Suprapubic skin (tissue), 4 donors: ENCODE measurements around the gene SUGP1. TPM values are rescaled to one million over a fixed set of nuclear protein-coding genes. Genes with fewer than 3 reads are reported as not detected.

Experiments used
- DNase-seq, 2 donors: peaks; one replicate each; pipeline ENCODE4 v3.0.0-alpha.2; 2019; ENCODE audit warnings: low spot score in 2 of 2
- H3K27ac ChIP-seq: fragments of 200-600 bp; sonication (generic); one replicate; pipeline ENCODE4 v1.5.1; 2019
- H3K27me3 ChIP-seq: fragments of 200-600 bp; sonication (generic); one replicate; pipeline ENCODE4 v1.5.1; 2019
- H3K36me3 ChIP-seq: fragments of 200-600 bp; sonication (generic); one replicate; pipeline ENCODE4 v1.5.1; 2019
- H3K4me1 ChIP-seq: fragments of 200-600 bp; sonication (generic); one replicate; pipeline ENCODE4 v1.5.1; 2019
- H3K4me3 ChIP-seq: fragments of 200-600 bp; sonication (generic); one replicate; pipeline ENCODE4 v1.5.1; 2019; ENCODE audit warnings: mild to moderate bottlenecking
- H3K9me3 ChIP-seq: fragments of 200-600 bp; sonication (generic); one replicate; pipeline ENCODE4 v1.5.1; 2019
- EP300 ChIP-seq: sonication (generic); formaldehyde crosslinking; IDR thresholded peaks from one replicate; pipeline ENCODE4 v1.6.1; 2017; ENCODE audit warnings: antibody characterized with exemption
- POLR2A ChIP-seq, 2 donors: fragments of 450-650 bp; IDR thresholded peaks; one replicate each; pipeline ENCODE4 v1.6.1; 2017; ENCODE audit warnings: antibody characterized with exemption in 2 of 2, mild to moderate bottlenecking in 2 of 2, moderate library complexity in 2 of 2
- POLR2AphosphoS5 ChIP-seq, 3 donors: sonication (generic); formaldehyde crosslinking; IDR thresholded peaks; one replicate each; pipeline ENCODE4 v1.6.1; 2017; ENCODE audit warnings: antibody characterized with exemption in 3 of 3
- WGBS: methylation state at CpG from one replicate; pipeline ENCODE4 v1.1.5; 2018; 5-methylcytosine and 5-hydroxymethylcytosine counted together
- total RNA-seq, 4 donors: library from RNA; depleted of rRNA; stranded (reverse); fragments of >200 nt; gene quantifications; one replicate each; pipeline ENCODE4 v1.1.0, GENCODE V29; 2016
- TF ChIP-seq, protein P1 (sequence below), 2 donors: fragments of 200-600 bp in 1 of 2; fragments of 450-650 bp in 1 of 2; sonication (generic) in 1 of 2; IDR thresholded peaks; one replicate each; pipeline ENCODE4 v1.5.1; 2016 to 2019; ENCODE audit warnings: antibody characterized with exemption in 2 of 2, mild to moderate bottlenecking in 1 of 2, moderate library complexity in 1 of 2

The SUGP1 gene
- total RNA-seq, 4 donors from 2014 or later, result 23.1 to 64.8 (median 31.3) TPM

DNA sequence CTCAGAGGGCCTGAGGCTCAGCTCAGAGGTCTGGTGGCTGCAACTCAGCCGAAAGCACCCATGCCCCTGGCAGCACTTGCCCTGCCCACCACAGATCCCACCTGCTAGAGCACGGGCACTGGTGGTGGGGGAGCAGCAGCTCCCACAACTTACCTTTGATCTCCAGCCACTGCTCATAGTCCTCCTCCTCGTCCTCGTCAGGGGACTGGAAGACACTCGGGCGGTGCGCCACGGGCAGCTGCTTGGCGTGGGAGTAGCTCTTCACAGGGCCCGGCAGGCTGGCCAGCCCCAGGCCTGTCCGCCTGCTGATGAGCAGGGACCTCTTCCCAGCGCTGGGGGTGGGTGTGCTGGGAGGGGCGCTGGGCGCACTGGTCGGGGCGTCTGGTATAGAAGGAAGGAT, 14.6 kb downstream of the SUGP1 start:
- Histone ChIP-seq H3K27me3 (no peaks in the 10 kb centered on the region), H3K27ac (no peak overlapping the region), H3K36me3 (peaks cover 97% of the 10 kb centered on the region), H3K9me3 (no peaks in the 10 kb centered on the region), H3K4me3 (no peak overlapping the region), H3K4me1 (no peaks in the 10 kb centered on the region)
- TF ChIP-seq POLR2A (IDR thresholded peaks at IDR 0.05) (no peak), POLR2AphosphoS5 (IDR thresholded peaks at IDR 0.05) (no peak), EP300 (no peak)
- TF ChIP-seq, protein P1, sequence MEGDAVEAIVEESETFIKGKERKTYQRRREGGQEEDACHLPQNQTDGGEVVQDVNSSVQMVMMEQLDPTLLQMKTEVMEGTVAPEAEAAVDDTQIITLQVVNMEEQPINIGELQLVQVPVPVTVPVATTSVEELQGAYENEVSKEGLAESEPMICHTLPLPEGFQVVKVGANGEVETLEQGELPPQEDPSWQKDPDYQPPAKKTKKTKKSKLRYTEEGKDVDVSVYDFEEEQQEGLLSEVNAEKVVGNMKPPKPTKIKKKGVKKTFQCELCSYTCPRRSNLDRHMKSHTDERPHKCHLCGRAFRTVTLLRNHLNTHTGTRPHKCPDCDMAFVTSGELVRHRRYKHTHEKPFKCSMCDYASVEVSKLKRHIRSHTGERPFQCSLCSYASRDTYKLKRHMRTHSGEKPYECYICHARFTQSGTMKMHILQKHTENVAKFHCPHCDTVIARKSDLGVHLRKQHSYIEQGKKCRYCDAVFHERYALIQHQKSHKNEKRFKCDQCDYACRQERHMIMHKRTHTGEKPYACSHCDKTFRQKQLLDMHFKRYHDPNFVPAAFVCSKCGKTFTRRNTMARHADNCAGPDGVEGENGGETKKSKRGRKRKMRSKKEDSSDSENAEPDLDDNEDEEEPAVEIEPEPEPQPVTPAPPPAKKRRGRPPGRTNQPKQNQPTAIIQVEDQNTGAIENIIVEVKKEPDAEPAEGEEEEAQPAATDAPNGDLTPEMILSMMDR (IDR thresholded peaks at IDR 0.05), result no peak
- no peak for DNase-seq
- WGBS, result 92% methylated on average over 2 of the region's 16 CpGs

DNA sequence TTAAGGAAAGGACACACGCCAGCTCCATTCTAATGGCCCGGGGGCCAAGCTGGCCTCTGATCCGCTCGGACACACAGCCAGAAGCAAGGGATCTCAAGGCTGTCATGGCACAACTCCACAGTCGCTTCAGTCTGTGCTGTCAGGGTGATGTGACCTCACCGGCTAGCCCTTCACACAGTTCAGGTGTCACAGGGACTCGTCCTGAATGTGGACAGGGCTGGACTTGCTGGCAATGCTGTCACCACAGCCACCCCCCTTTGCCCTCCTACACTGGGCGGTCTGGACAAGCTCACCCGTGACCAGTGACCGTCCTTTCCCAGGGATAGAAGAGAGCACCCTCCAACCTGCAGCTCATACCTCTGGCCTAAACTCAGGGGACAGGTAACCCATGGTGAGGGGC, 15.2 kb downstream of the SUGP1 start:
- H3K4me3 ChIP-seq, result no peak overlapping the region
- no peaks in the 10 kb centered on the region for H3K27me3 ChIP-seq
- WGBS, result 89% methylated on average over 5 of the region's 10 CpGs
- no peaks in the 10 kb centered on the region for H3K9me3 ChIP-seq
- no peaks in the 10 kb centered on the region for H3K4me1 ChIP-seq
- H3K27ac ChIP-seq, result no peak overlapping the region
- DNase-seq, result no peak
- TF ChIP-seq POLR2A (IDR thresholded peaks at IDR 0.05), result no peak
- TF ChIP-seq POLR2AphosphoS5 (IDR thresholded peaks at IDR 0.05), result no peak
- TF ChIP-seq, protein P1 (IDR thresholded peaks at IDR 0.05), result no peak
- TF ChIP-seq EP300, result no peak
- H3K36me3 ChIP-seq, result peaks cover 98% of the 10 kb centered on the region

DNA sequence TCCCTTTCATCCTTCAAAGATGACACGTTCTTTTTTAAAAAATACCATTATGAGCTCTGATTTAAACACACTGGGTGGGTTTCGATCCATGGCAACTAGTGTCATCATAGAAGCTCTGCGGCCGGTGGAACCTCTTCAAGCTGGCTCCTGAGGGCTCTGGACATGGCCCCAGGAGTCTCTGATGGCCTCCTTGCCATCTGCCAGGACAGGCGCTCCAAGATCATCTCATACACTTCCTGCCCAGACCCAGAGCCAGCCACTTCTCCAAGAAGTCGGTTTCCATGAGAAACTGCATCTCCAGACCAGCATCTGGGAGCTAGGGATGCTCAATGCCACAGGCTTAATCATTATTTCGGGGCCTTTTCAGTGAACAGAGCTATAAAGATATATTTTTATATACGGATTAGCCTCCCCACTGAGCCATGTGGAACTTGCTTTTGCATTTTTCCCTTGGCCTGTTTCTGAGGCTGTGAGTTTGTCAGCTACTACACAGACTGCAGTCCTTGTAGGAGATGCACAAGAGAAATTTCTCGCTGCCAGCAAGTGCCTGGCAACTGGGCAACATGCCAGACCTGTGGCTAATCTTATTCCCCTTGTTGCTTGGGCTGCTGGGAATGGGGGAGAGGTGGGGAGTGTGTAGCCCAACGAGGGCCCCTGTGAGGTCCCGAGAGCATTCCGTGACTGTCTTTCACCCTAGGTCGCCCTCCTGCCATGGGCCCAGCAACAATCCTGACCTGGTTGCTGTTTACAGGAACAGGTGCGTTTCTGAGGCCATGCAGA, 15.9 kb downstream of the SUGP1 start:
- Histone ChIP-seq H3K27ac (no peak overlapping the region), H3K4me1 (no peaks in the 10 kb centered on the region), H3K36me3 (peaks cover 95% of the 10 kb centered on the region), H3K27me3 (no peaks in the 10 kb centered on the region), H3K4me3 (no peak overlapping the region), H3K9me3 (no peaks in the 10 kb centered on the region)
- TF ChIP-seq, protein P1 (IDR thresholded peaks at IDR 0.05), result no peak
- no peak for TF ChIP-seq EP300
- TF ChIP-seq POLR2A (IDR thresholded peaks at IDR 0.05), result no peak
- 95% methylated on average over 12 of the region's 14 CpGs for WGBS
- no peak for DNase-seq

DNA sequence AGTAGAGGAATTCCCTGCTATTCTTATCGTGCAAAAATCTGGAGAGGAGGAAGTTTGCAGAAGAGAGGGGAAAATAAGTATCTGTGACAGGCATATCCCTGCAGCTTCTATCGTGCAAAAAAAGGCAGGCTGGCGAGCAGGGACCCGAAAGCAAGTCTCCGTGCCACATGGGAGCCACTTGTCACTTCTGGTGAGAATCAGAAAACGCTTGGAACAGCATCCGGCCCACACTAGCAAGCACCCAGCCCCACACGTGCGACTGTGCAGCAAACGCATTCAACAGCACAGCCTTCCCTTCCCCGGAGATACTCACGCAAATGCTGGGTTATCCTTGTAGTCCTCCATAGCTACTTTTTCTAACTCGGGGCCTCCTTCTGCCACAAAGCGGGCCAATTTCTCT, 16.9 kb downstream of the SUGP1 start:
- no peak for DNase-seq

DNA sequence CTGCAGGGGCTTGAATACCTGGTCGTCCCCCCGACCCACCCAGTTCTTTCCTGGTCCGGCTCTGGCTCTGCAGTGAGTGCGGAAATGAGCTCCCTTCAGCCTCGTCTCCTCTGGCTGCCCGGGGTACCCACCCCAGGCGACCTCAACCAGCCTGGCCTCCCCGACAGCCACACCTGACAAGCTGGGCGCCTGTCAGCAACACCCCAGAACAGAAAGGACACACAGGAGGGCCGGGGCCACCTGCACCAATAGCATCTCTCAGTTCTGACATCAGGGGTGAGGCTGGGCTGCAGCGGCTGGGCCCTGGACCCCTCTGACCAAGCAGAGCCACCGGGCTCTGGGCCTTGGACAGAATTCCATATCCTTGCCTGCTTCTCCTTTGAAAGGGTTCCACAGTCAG, 19.7 kb downstream of the SUGP1 start:
- H3K4me3 ChIP-seq, result no peak overlapping the region
- whole genome bisulfite sequencing, result 97% methylated on average over 9 of the region's 12 CpGs
- H3K4me1 ChIP-seq, result no peaks in the 10 kb centered on the region
- DNase-seq, result no peak
- TF ChIP-seq, protein P1 (IDR thresholded peaks at IDR 0.05), result no peak
- TF ChIP-seq EP300, result no peak
- peaks cover 88% of the 10 kb centered on the region for H3K36me3 ChIP-seq
- no peak overlapping the region for H3K27ac ChIP-seq
- H3K9me3 ChIP-seq, result no peaks in the 10 kb centered on the region
- H3K27me3 ChIP-seq, result no peaks in the 10 kb centered on the region

More for the DNA sequence above, 16.9 kb downstream of the SUGP1 start:
- no peak overlapping the region for H3K27ac ChIP-seq
- H3K4me1 ChIP-seq, result no peaks in the 10 kb centered on the region
- WGBS, result 94% methylated on average over 14 of the region's 14 CpGs
- H3K36me3 ChIP-seq, result peaks cover 89% of the 10 kb centered on the region
- no peaks in the 10 kb centered on the region for H3K27me3 ChIP-seq
- no peaks in the 10 kb centered on the region for H3K9me3 ChIP-seq
- TF ChIP-seq, protein P1 (IDR thresholded peaks at IDR 0.05), result no peak
- no peak for TF ChIP-seq POLR2AphosphoS5 (IDR thresholded peaks at IDR 0.05)
- no peak overlapping the region for H3K4me3 ChIP-seq
